ENCODE results near the gene PUM1.

DNA sequence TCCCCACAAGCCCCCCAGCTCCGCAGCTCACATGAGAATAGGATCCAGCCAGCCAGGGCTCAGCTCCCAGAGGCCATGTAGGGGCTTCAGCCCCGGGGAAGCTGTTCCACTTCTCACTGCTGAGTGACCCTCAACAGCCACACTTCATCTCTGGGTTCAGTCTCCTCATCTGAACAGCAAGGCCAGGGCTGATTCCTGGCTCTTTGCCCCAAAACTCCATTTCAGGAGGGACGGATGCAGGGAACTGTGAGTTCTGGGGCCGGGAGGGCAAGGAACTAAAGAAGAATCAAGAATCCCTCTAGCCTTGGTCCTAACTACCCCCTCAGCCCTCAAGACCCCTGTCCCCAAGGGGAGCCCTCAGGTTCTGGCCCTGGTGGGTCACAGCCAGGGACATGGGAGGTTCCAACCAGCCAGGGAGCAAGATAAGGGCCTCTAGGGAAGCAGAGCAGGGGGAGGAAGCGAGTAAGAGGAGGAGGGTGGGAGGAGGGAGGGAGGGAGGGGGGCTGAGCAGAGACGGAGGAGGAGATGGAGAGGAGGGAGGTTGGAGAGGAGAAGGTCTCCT, 170.1 kb downstream of the PUM1 start:
- TF ChIP-seq, protein P1, sequence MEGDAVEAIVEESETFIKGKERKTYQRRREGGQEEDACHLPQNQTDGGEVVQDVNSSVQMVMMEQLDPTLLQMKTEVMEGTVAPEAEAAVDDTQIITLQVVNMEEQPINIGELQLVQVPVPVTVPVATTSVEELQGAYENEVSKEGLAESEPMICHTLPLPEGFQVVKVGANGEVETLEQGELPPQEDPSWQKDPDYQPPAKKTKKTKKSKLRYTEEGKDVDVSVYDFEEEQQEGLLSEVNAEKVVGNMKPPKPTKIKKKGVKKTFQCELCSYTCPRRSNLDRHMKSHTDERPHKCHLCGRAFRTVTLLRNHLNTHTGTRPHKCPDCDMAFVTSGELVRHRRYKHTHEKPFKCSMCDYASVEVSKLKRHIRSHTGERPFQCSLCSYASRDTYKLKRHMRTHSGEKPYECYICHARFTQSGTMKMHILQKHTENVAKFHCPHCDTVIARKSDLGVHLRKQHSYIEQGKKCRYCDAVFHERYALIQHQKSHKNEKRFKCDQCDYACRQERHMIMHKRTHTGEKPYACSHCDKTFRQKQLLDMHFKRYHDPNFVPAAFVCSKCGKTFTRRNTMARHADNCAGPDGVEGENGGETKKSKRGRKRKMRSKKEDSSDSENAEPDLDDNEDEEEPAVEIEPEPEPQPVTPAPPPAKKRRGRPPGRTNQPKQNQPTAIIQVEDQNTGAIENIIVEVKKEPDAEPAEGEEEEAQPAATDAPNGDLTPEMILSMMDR (IDR thresholded peaks at IDR 0.05; ENCODE audit: low read depth, low read length, missing input control) = no peak
- TF ChIP-seq NR2F2 (IDR thresholded peaks at IDR 0.05) (no peak), TAF1 (conservative IDR thresholded peaks at IDR 0.05) (no peak), EGR1 (IDR thresholded peaks at IDR 0.05; ENCODE audit: low read depth in 2 of 2) (no peak), YY1 (IDR thresholded peaks at IDR 0.05) (no peak), SP1 (IDR thresholded peaks at IDR 0.05) (no peak), HNF4G (IDR thresholded peaks at IDR 0.05) (no peak)
- TF ChIP-seq, protein P2, sequence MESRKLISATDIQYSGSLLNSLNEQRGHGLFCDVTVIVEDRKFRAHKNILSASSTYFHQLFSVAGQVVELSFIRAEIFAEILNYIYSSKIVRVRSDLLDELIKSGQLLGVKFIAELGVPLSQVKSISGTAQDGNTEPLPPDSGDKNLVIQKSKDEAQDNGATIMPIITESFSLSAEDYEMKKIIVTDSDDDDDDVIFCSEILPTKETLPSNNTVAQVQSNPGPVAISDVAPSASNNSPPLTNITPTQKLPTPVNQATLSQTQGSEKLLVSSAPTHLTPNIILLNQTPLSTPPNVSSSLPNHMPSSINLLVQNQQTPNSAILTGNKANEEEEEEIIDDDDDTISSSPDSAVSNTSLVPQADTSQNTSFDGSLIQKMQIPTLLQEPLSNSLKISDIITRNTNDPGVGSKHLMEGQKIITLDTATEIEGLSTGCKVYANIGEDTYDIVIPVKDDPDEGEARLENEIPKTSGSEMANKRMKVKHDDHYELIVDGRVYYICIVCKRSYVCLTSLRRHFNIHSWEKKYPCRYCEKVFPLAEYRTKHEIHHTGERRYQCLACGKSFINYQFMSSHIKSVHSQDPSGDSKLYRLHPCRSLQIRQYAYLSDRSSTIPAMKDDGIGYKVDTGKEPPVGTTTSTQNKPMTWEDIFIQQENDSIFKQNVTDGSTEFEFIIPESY (IDR thresholded peaks at IDR 0.05) = no peak
- TF ChIP-seq, protein P3, sequence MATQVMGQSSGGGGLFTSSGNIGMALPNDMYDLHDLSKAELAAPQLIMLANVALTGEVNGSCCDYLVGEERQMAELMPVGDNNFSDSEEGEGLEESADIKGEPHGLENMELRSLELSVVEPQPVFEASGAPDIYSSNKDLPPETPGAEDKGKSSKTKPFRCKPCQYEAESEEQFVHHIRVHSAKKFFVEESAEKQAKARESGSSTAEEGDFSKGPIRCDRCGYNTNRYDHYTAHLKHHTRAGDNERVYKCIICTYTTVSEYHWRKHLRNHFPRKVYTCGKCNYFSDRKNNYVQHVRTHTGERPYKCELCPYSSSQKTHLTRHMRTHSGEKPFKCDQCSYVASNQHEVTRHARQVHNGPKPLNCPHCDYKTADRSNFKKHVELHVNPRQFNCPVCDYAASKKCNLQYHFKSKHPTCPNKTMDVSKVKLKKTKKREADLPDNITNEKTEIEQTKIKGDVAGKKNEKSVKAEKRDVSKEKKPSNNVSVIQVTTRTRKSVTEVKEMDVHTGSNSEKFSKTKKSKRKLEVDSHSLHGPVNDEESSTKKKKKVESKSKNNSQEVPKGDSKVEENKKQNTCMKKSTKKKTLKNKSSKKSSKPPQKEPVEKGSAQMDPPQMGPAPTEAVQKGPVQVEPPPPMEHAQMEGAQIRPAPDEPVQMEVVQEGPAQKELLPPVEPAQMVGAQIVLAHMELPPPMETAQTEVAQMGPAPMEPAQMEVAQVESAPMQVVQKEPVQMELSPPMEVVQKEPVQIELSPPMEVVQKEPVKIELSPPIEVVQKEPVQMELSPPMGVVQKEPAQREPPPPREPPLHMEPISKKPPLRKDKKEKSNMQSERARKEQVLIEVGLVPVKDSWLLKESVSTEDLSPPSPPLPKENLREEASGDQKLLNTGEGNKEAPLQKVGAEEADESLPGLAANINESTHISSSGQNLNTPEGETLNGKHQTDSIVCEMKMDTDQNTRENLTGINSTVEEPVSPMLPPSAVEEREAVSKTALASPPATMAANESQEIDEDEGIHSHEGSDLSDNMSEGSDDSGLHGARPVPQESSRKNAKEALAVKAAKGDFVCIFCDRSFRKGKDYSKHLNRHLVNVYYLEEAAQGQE (IDR thresholded peaks at IDR 0.05) = no peak
- TF ChIP-seq, protein P4, sequence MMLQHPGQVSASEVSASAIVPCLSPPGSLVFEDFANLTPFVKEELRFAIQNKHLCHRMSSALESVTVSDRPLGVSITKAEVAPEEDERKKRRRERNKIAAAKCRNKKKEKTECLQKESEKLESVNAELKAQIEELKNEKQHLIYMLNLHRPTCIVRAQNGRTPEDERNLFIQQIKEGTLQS (IDR thresholded peaks at IDR 0.05) = no peak
- TF ChIP-seq, protein P5, sequence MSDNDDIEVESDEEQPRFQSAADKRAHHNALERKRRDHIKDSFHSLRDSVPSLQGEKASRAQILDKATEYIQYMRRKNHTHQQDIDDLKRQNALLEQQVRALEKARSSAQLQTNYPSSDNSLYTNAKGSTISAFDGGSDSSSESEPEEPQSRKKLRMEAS (IDR thresholded peaks at IDR 0.05) = no peak
